SK-N-SH (cell line): ENCODE measurements around the gene GUCD1. TPM values are rescaled to one million over a fixed set of nuclear protein-coding genes. Genes with fewer than 3 reads are reported as not detected.

Source experiments
- CTCF ChIA-PET: fragments of 300-600, 350-600 bp; formaldehyde crosslinking; extraction: SDS; loops from one replicate; lab custom pipeline; 2021; lab: Yijun Ruan, JAX
- POLR2A ChIA-PET: fragments of 350-600 bp; sonication (Branson Sonifier 250); formaldehyde crosslinking; extraction: SDS; loops from one replicate; lab custom pipeline; 2020; ENCODE audit warnings: antibody characterized with exemption, inconsistent platforms; lab: Yijun Ruan, JAX
- DNase-seq: peaks from one replicate; pipeline ENCODE4 v3.0.0; 2012
- H2AFZ ChIP-seq: fragments of 200-600 bp; sonication (generic); 2 replicates; pipeline ENCODE4 v1.8.1; 2016; ENCODE audit warnings: antibody characterized with exemption, mild to moderate bottlenecking, low read depth
- H3F3A ChIP-seq: fragments of 200-600 bp; sonication (generic); replicated peaks from 2 replicates; pipeline ENCODE3; 2016; ENCODE audit warnings: antibody characterized with exemption, mild to moderate bottlenecking; ENCODE audit not compliant: insufficient read depth
- H3K27ac ChIP-seq, 2 experiments: fragments of 200-500 bp in 1 of 2; fragments of 200-600 bp in 1 of 2; sonication (Bioruptor generic) in 1 of 2; sonication (generic), shearing (Covaris generic) in 1 of 2; 2 replicates each; pipeline versions ENCODE4 v1.5.1 to v1.6.1; 2014 to 2016; ENCODE audit warnings: low read depth in 2 of 2, inconsistent platforms in 1 of 2, low read length in 1 of 2, mild to moderate bottlenecking in 1 of 2, mixed read lengths in 1 of 2
- H3K27me3 ChIP-seq: fragments of 200-600 bp; sonication (generic), shearing (Covaris generic); 2 replicates; pipeline ENCODE4 v1.6.1; 2016; ENCODE audit warnings: mixed run types; ENCODE audit not compliant: insufficient read depth
- H3K36me3 ChIP-seq, 2 experiments: fragments of 200-500 bp in 1 of 2; fragments of 200-600 bp in 1 of 2; sonication (Bioruptor generic) in 1 of 2; sonication (generic) in 1 of 2; replicated peaks in 1 of 2; 2 replicates each; pipeline versions ENCODE3 to v1.5.1; 2014 to 2016; ENCODE audit warnings: low read length in 1 of 2, mild to moderate bottlenecking in 1 of 2; ENCODE audit not compliant: insufficient read depth in 2 of 2, control insufficient read depth in 1 of 2
- H3K4me1 ChIP-seq, 2 experiments: fragments of 200-500 bp in 1 of 2; fragments of 200-600 bp in 1 of 2; sonication (Bioruptor generic) in 1 of 2; sonication (generic), shearing (Covaris generic) in 1 of 2; 2 replicates each; pipeline versions ENCODE4 v1.5.1 to v1.6.1; 2014 to 2016; ENCODE audit warnings: low read depth in 1 of 2, low read length in 1 of 2, mixed run types in 1 of 2; ENCODE audit not compliant: insufficient read depth in 2 of 2, control insufficient read depth in 1 of 2
- H3K4me2 ChIP-seq: fragments of 200-600 bp; sonication (generic), shearing (Covaris generic); 2 replicates; pipeline ENCODE4 v1.6.1; 2017; ENCODE audit warnings: mixed run types
- H3K4me3 ChIP-seq, 2 experiments: fragments of 200-500 bp in 1 of 2; fragments of 200-600 bp in 1 of 2; sonication (Bioruptor generic) in 1 of 2; sonication (generic), shearing (Covaris generic) in 1 of 2; 2 replicates each; pipeline versions ENCODE4 v1.5.1 to v1.8.1; 2014 to 2016; ENCODE audit warnings: low read depth in 2 of 2, inconsistent platforms in 1 of 2, low read length in 1 of 2, mild to moderate bottlenecking in 1 of 2, mixed read lengths in 1 of 2, moderate library complexity in 1 of 2
- H3K79me2 ChIP-seq: fragments of 200-600 bp; sonication (generic); 2 replicates; pipeline ENCODE4 v1.8.1; 2017; ENCODE audit warnings: mild to moderate bottlenecking; ENCODE audit not compliant: insufficient read depth
- H3K9ac ChIP-seq: fragments of 200-600 bp; sonication (generic); 2 replicates; pipeline ENCODE4 v1.6.1; 2017; ENCODE audit warnings: mixed run types
- H3K9me2 ChIP-seq: fragments of 200-600 bp; sonication (generic); 2 replicates; pipeline ENCODE4 v1.6.1; 2017; ENCODE audit warnings: mixed run types
- H3K9me3 ChIP-seq: fragments of 200-600 bp; sonication (generic); 2 replicates; pipeline ENCODE4 v1.6.1; 2017; ENCODE audit warnings: mixed run types, mild to moderate bottlenecking, moderate library complexity
- H4K20me1 ChIP-seq: fragments of 200-600 bp; sonication (generic); 2 replicates; pipeline ENCODE4 v1.6.1; 2017; ENCODE audit warnings: mild to moderate bottlenecking, mixed run types; ENCODE audit not compliant: insufficient read depth
- CHD2 ChIP-seq: fragments of 150-350 bp; IDR thresholded peaks from 2 replicates; pipeline ENCODE4 v1.6.1; 2018; ENCODE audit warnings: low read length; ENCODE audit not compliant: partially characterized antibody
- CTCF ChIP-seq: fragments of 200-600 bp; sonication (generic); IDR thresholded peaks from 2 replicates; pipeline ENCODE4 v1.6.1; 2017; ENCODE audit warnings: antibody characterized with exemption, mild to moderate bottlenecking, moderate library complexity
- EP300 ChIP-seq, 2 experiments: IDR thresholded peaks; 2 replicates each; pipeline versions ENCODE4 v1.4.0 to v1.6.1; 2012; ENCODE audit warnings: borderline replicate concordance in 1 of 2, low read depth in 1 of 2, low read length in 1 of 2
- FOSL2 ChIP-seq: IDR thresholded peaks from 2 replicates; pipeline ENCODE4 v1.4.0; 2012; ENCODE audit warnings: low read depth, mild to moderate bottlenecking, moderate library complexity, borderline replicate concordance
- GABPA ChIP-seq: IDR thresholded peaks from 2 replicates; pipeline ENCODE4 v1.4.0; 2012; ENCODE audit warnings: low read depth, mild to moderate bottlenecking
- GATA2 ChIP-seq: sonication (generic); formaldehyde crosslinking; IDR thresholded peaks from 2 replicates; pipeline ENCODE4 v1.5.0; 2020; ENCODE audit warnings: mild to moderate bottlenecking, missing genetic modification reagents
- MAX ChIP-seq: IDR thresholded peaks from 2 replicates; pipeline ENCODE4 v1.4.0; 2012; ENCODE audit warnings: low read depth
- MEF2A ChIP-seq: IDR thresholded peaks from 2 replicates; pipeline ENCODE4 v1.4.0; 2012; ENCODE audit warnings: low read depth, borderline replicate concordance
- MXI1 ChIP-seq: IDR thresholded peaks from 2 replicates; pipeline ENCODE4 v1.6.1; 2012; ENCODE audit warnings: mild to moderate bottlenecking, low read depth, low read length, improper control_type of control experiment
- POLR2AphosphoS5 ChIP-seq: IDR thresholded peaks from 2 replicates; pipeline ENCODE4 v1.6.1; 2012; ENCODE audit warnings: low read depth, low read length
- RAD21 ChIP-seq: IDR thresholded peaks from 2 replicates; pipeline ENCODE4 v1.6.1; 2012; ENCODE audit warnings: mild to moderate bottlenecking, low read length
- RCOR1 ChIP-seq: fragments of 150-350 bp; IDR thresholded peaks from 2 replicates; pipeline ENCODE4 v1.6.1; 2017; ENCODE audit warnings: antibody characterized with exemption, low read length
- RFX5 ChIP-seq: IDR thresholded peaks from 2 replicates; pipeline ENCODE4 v1.6.1; 2012; ENCODE audit warnings: mild to moderate bottlenecking, improper control_type of control experiment, low read length
- TEAD4 ChIP-seq: IDR thresholded peaks from 2 replicates; pipeline ENCODE4 v1.4.0; 2012; ENCODE audit warnings: mild to moderate bottlenecking, borderline replicate concordance; ENCODE audit not compliant: insufficient read depth
- WGBS: methylation state at CpG from one replicate; pipeline ENCODE4 v1.1.6; 2017; ENCODE audit warnings: low lambda C conversion rate; 5-methylcytosine and 5-hydroxymethylcytosine counted together
- polyA plus RNA-seq, 3 experiments: library from polyadenylated mRNA; depleted of rRNA; stranded (reverse); fragments of >200 nt; gene quantifications; 2 replicates each; pipeline ENCODE4 v1.2.3, GENCODE V29; 2012
- TF ChIP-seq, protein P1 (sequence below): IDR thresholded peaks from 2 replicates; pipeline ENCODE4; 2012

GUCD1 gene
- polyA plus RNA-seq, 1 of the 3 experiments (the other 2 are of a cell fraction): 71.0 TPM

DNA sequence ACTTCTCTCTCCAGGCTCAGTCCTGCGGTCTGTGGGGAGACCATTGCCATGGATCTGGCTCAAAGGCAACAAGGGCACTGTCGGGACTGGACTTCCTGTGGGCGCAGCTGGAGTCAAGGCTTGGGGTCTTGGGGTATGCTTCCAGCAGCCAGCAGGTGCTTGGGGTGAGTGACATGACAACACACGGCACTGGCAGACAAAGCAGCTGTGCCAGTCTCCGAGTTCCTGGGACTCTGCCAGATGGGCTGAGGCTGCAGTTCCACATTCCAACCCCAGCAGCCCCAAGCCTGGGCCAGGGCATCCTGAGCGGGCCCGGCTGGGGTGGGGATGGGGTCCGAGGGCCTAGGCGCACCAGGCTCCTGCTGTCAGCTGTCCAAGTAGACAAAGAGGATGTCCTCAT lies 12.3 kb downstream of the GUCD1 start:
- 94% methylated on average over 9 of the region's 9 CpGs for WGBS
- CTCF ChIA-PET: no interaction called here
- no peak overlapping the region for H3K27ac ChIP-seq
- no peak for TF ChIP-seq GATA2 (CRISPR knock-in tag)
- TF ChIP-seq RCOR1: no peak
- no peak for TF ChIP-seq MAX
- TF ChIP-seq CHD2: no peak
- no peak for TF ChIP-seq GABPA
- no peak for TF ChIP-seq CTCF
- TF ChIP-seq POLR2AphosphoS5: no peak
- TF ChIP-seq MXI1: no peak
- TF ChIP-seq EP300 (IDR thresholded peaks at IDR 0.05; ENCODE audit: borderline replicate concordance in 1 of 2, low read depth in 1 of 2, low read length in 1 of 2): no peak
- no peak for TF ChIP-seq MEF2A
- TF ChIP-seq, protein P1, sequence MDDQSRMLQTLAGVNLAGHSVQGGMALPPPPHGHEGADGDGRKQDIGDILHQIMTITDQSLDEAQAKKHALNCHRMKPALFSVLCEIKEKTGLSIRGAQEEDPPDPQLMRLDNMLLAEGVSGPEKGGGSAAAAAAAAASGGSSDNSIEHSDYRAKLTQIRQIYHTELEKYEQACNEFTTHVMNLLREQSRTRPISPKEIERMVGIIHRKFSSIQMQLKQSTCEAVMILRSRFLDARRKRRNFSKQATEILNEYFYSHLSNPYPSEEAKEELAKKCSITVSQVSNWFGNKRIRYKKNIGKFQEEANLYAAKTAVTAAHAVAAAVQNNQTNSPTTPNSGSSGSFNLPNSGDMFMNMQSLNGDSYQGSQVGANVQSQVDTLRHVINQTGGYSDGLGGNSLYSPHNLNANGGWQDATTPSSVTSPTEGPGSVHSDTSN: no peak
- TF ChIP-seq TEAD4: no peak
- TF ChIP-seq RAD21: no peak
- TF ChIP-seq RFX5: no peak
- no peak for TF ChIP-seq FOSL2
- no peaks in the 10 kb centered on the region for H3K9me3 ChIP-seq
- H2AFZ ChIP-seq: no peak overlapping the region
- H3K79me2 ChIP-seq: peaks cover 9% of the 10 kb centered on the region; the same call in 1 of the 2 replicates
- peaks cover 7 to 8% of the 10 kb centered on the region in 2 experiments; a peak in 2 of 4 replicates for H3K4me1 ChIP-seq
- no peak overlapping the region for H3K9ac ChIP-seq
- H4K20me1 ChIP-seq: 0 out of 2 replicates have a peak, but pooled peaks cover 3% of the 10 kb centered on the region
- no peak overlapping the region for H3K4me2 ChIP-seq
- no peaks in the 10 kb centered on the region for H3K9me2 ChIP-seq
- POLR2A ChIA-PET: no interaction called here
- no peaks in the 10 kb centered on the region for H3K27me3 ChIP-seq
- no peaks in the 10 kb centered on the region for H3F3A ChIP-seq
- H3K4me3 ChIP-seq: no peak overlapping the region
- H3K36me3 ChIP-seq: peaks cover 22 to 55% of the 10 kb centered on the region in 2 experiments
- DNase-seq: no peak
